HepG2 (cell line): ENCODE measurements around the gene TRMT1. TPM values are rescaled to one million over a fixed set of nuclear protein-coding genes. Genes with fewer than 3 reads are reported as not detected.

Experiments
- ATF1 ChIP-seq: IDR thresholded peaks from 2 replicates; pipeline ENCODE4 v1.6.1; 2016; ENCODE audit warnings: mild to moderate bottlenecking, control low read depth
- GTF3A ChIP-seq: sonication (generic); formaldehyde crosslinking; conservative IDR thresholded peaks from 2 replicates; pipeline ENCODE4 v1.4.0; 2020; ENCODE audit warnings: mild to moderate bottlenecking, missing genetic modification reagents
- HHEX ChIP-seq: IDR thresholded peaks from 2 replicates; pipeline ENCODE4 v1.6.1; 2016; ENCODE audit warnings: control low read depth
- IKZF4 ChIP-seq: sonication (generic); formaldehyde crosslinking; IDR thresholded peaks from 2 replicates; pipeline ENCODE4 v1.5.1; 2020; ENCODE audit warnings: borderline replicate concordance, mild to moderate bottlenecking, low read depth, missing genetic modification reagents; ENCODE audit errors: not compliant biosample characterization
- MAFF ChIP-seq: IDR thresholded peaks from 2 replicates; pipeline ENCODE4 v1.6.1; 2011; ENCODE audit warnings: low read depth, low read length, improper control_type of control experiment
- NFKBIZ ChIP-seq: IDR thresholded peaks from 2 replicates; pipeline ENCODE4 v1.6.1; 2018; ENCODE audit warnings: missing genetic modification reagents, missing compliant biosample characterization
- NFYB ChIP-seq: sonication (generic); formaldehyde crosslinking; IDR thresholded peaks from 2 replicates; pipeline ENCODE4 v1.4.0; 2020; ENCODE audit warnings: missing genetic modification reagents
- PHF8 ChIP-seq: sonication (generic); formaldehyde crosslinking; IDR thresholded peaks from 2 replicates; pipeline ENCODE4 v1.5.0; 2020; ENCODE audit warnings: missing genetic modification reagents
- RFX3 ChIP-seq: IDR thresholded peaks from 2 replicates; pipeline ENCODE4 v1.6.1; 2016; ENCODE audit warnings: missing biosample characterization, missing genetic modification reagents
- RFX5 ChIP-seq: IDR thresholded peaks from 2 replicates; pipeline ENCODE4 v1.6.1; 2011; ENCODE audit warnings: low read depth, low read length, improper control_type of control experiment
- RXRA ChIP-seq: sonication (generic); formaldehyde crosslinking; IDR thresholded peaks from 2 replicates; pipeline ENCODE4 v1.5.1; 2020; ENCODE audit warnings: missing genetic modification reagents
- SIN3A ChIP-seq: IDR thresholded peaks from 2 replicates; pipeline ENCODE4 v1.6.1; 2011; ENCODE audit warnings: low read depth, mild to moderate bottlenecking, control low read depth, low read length, borderline replicate concordance
- SIX1 ChIP-seq: sonication (generic); formaldehyde crosslinking; IDR thresholded peaks from 2 replicates; pipeline ENCODE4 v1.4.0; 2020; ENCODE audit warnings: missing genetic modification reagents, borderline replicate concordance
- SRSF9 ChIP-seq: fragments of 200-400 bp; formaldehyde crosslinking; IDR thresholded peaks from 2 replicates; pipeline ENCODE4 v1.6.1; 2018; ENCODE audit warnings: borderline replicate concordance, mild to moderate bottlenecking, low read depth, low read length; ENCODE audit not compliant: insufficient read depth, poor library complexity, severe bottlenecking
- ZBTB42 ChIP-seq: sonication (generic); formaldehyde crosslinking; IDR thresholded peaks from 2 replicates; pipeline ENCODE4 v1.5.0; 2020; ENCODE audit warnings: mild to moderate bottlenecking, missing genetic modification reagents
- ZNF343 ChIP-seq: sonication (generic); formaldehyde crosslinking; IDR thresholded peaks from 2 replicates; pipeline ENCODE4 v1.4.0; 2020; ENCODE audit warnings: mild to moderate bottlenecking, missing genetic modification reagents
- ZNF383 ChIP-seq: sonication (generic); formaldehyde crosslinking; IDR thresholded peaks from 2 replicates; pipeline ENCODE4 v1.4.0; 2020; ENCODE audit warnings: missing genetic modification reagents, mild to moderate bottlenecking, borderline replicate concordance
- ZNF570 ChIP-seq: sonication (generic); formaldehyde crosslinking; IDR thresholded peaks from 2 replicates; pipeline ENCODE4 v1.4.0; 2020; ENCODE audit warnings: mild to moderate bottlenecking, missing genetic modification reagents, borderline replicate concordance
- ZNF605 ChIP-seq: sonication (generic); formaldehyde crosslinking; IDR thresholded peaks from 2 replicates; pipeline ENCODE4 v1.8.0; 2022; ENCODE audit warnings: mild to moderate bottlenecking, missing genetic modification reagents
- ZNF737 ChIP-seq: sonication (generic); formaldehyde crosslinking; IDR thresholded peaks from 2 replicates; pipeline ENCODE4 v1.5.0; 2020; ENCODE audit warnings: missing genetic modification reagents, mild to moderate bottlenecking, borderline replicate concordance
- ZNF788 ChIP-seq: sonication (generic); formaldehyde crosslinking; IDR thresholded peaks from 2 replicates; pipeline ENCODE4 v1.5.0; 2020; ENCODE audit warnings: mild to moderate bottlenecking, missing genetic modification reagents, borderline replicate concordance
- ZSCAN22 ChIP-seq: sonication (generic); formaldehyde crosslinking; IDR thresholded peaks from 2 replicates; pipeline ENCODE4 v1.4.0; 2020; ENCODE audit warnings: mild to moderate bottlenecking, missing genetic modification reagents
- polyA plus RNA-seq, 8 experiments: library from polyadenylated mRNA; depleted of rRNA in 3 of 8; stranded (reverse) in 7 of 8; unstranded in 1 of 8; fragments of >200 nt; fragmentation: Illumina TruSeq in 4 of 8; extraction: Trizol in 4 of 8; gene quantifications; 2 replicates each; pipeline versions ENCODE4 v1.2.1 to v1.2.3, GENCODE V29; 2011 to 2016; ENCODE audit warnings: low read depth in 4 of 8, missing spikeins in 1 of 8, mixed read lengths in 1 of 8; ENCODE audit not compliant: insufficient read depth in 1 of 8
- total RNA-seq, 5 experiments: library from RNA; depleted of rRNA; stranded (reverse); fragments of >200 nt; fragmentation: Illumina TruSeq; extraction: Trizol; gene quantifications; 2 replicates each; pipeline ENCODE4 v1.2.3, GENCODE V29; 2016; ENCODE audit warnings: low read depth in 1 of 5
- TF ChIP-seq, protein P1 (sequence below): sonication (generic); formaldehyde crosslinking; IDR thresholded peaks from 2 replicates; pipeline ENCODE4 v1.4.0; 2020; ENCODE audit warnings: missing genetic modification reagents
- TF ChIP-seq, protein P2 (sequence below): sonication (generic); formaldehyde crosslinking; IDR thresholded peaks from 2 replicates; pipeline ENCODE4 v1.4.0; 2020; ENCODE audit warnings: low read depth, mild to moderate bottlenecking, missing genetic modification reagents
- TF ChIP-seq, protein P3 (sequence below): fragments of 450-650 bp; IDR thresholded peaks from 2 replicates; pipeline ENCODE4 v1.6.1; 2017; ENCODE audit warnings: mild to moderate bottlenecking

TRMT1 gene
- total and polyA plus RNA-seq, 2 of the 13 experiments (the other 11 are each of a cell fraction or from before 2014, with no cell fraction given) = 35.5 to 44.1 TPM

DNA sequence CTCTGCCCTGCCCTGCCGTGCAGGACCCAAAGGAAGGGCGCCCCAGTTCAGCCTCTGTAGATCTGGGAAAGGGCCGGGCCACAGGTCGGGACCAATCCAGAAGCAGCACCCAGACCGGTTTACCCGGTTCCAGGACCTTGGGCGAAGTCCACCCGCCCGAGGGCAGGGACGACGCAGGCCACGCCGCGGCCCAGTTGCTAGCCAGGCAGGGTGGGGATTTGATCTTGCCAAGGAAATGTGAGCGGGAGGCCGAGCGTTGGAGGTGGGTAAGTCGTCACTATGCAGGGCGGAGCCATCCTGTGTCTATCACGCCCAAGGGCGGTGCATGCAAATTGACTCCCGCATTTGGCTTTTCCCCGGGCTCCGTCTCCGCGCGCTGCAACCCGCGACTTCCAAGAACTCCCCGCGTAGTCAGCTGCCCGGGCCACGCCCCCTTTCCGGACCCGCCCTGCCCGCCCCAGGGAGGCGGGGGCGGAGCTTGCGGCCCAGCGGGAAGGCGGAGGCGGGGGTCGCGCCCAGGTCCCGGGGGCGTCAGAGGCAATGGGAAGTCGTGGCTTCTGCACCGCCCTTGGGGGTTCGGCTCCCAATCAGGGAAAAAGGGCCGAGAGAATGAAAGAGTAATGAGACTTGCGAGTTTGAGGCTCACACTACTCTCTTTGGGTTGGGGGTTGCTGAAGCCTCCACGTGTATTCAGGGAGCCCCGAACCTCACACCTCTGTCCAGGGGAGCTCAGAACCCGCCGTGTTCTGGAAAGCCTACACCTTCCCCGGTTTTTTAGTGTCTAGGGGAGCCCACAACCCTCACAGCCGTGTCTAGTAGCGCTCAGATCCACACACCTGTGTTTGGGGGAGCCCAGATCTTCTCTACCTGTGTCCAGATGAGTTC is 46.4 kb upstream of the TRMT1 start (continued):
- TF ChIP-seq, protein P1, sequence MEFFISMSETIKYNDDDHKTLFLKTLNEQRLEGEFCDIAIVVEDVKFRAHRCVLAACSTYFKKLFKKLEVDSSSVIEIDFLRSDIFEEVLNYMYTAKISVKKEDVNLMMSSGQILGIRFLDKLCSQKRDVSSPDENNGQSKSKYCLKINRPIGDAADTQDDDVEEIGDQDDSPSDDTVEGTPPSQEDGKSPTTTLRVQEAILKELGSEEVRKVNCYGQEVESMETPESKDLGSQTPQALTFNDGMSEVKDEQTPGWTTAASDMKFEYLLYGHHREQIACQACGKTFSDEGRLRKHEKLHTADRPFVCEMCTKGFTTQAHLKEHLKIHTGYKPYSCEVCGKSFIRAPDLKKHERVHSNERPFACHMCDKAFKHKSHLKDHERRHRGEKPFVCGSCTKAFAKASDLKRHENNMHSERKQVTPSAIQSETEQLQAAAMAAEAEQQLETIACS = no peak
- TF ChIP-seq RXRA = peak; percentile 92
- peak; percentile 33 for TF ChIP-seq IKZF4 (CRISPR knock-in tag)
- TF ChIP-seq ATF1 = no peak
- TF ChIP-seq MAFF = no peak; the same call in 1 of the 2 replicates
- TF ChIP-seq SIX1 (CRISPR knock-in tag) = peak; percentile 48; the same call in 1 of the 2 replicates
- TF ChIP-seq NFKBIZ (CRISPR knock-in tag) = no peak
- no peak; the same call in 1 of the 2 replicates for TF ChIP-seq SIN3A
- no peak for TF ChIP-seq HHEX
- TF ChIP-seq ZNF737 (CRISPR knock-in tag) = no peak
- TF ChIP-seq ZNF383 (CRISPR knock-in tag) = no peak
- TF ChIP-seq, protein P2, sequence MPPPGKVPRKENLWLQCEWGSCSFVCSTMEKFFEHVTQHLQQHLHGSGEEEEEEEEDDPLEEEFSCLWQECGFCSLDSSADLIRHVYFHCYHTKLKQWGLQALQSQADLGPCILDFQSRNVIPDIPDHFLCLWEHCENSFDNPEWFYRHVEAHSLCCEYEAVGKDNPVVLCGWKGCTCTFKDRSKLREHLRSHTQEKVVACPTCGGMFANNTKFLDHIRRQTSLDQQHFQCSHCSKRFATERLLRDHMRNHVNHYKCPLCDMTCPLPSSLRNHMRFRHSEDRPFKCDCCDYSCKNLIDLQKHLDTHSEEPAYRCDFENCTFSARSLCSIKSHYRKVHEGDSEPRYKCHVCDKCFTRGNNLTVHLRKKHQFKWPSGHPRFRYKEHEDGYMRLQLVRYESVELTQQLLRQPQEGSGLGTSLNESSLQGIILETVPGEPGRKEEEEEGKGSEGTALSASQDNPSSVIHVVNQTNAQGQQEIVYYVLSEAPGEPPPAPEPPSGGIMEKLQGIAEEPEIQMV (CRISPR knock-in tag) = peak; percentile 59; the same call in 1 of the 2 replicates
- peak; percentile 93; the same call in 1 of the 2 replicates for TF ChIP-seq ZNF788 (CRISPR knock-in tag)
- TF ChIP-seq ZNF570 (CRISPR knock-in tag) = no peak
- TF ChIP-seq GTF3A (CRISPR knock-in tag) = no peak; the same call in 1 of the 2 replicates
- 0 out of 2 replicates have a peak, but pooled peaks have one; percentile 27 for TF ChIP-seq ZNF343 (CRISPR knock-in tag)
- peak; percentile 30; the same call in 1 of the 2 replicates for TF ChIP-seq RFX3
- TF ChIP-seq SRSF9 = no peak
- TF ChIP-seq RFX5 = no peak
- TF ChIP-seq ZBTB42 (CRISPR knock-in tag) = no peak
- peak; percentile 69 for TF ChIP-seq PHF8 (CRISPR knock-in tag)
- TF ChIP-seq, protein P3, sequence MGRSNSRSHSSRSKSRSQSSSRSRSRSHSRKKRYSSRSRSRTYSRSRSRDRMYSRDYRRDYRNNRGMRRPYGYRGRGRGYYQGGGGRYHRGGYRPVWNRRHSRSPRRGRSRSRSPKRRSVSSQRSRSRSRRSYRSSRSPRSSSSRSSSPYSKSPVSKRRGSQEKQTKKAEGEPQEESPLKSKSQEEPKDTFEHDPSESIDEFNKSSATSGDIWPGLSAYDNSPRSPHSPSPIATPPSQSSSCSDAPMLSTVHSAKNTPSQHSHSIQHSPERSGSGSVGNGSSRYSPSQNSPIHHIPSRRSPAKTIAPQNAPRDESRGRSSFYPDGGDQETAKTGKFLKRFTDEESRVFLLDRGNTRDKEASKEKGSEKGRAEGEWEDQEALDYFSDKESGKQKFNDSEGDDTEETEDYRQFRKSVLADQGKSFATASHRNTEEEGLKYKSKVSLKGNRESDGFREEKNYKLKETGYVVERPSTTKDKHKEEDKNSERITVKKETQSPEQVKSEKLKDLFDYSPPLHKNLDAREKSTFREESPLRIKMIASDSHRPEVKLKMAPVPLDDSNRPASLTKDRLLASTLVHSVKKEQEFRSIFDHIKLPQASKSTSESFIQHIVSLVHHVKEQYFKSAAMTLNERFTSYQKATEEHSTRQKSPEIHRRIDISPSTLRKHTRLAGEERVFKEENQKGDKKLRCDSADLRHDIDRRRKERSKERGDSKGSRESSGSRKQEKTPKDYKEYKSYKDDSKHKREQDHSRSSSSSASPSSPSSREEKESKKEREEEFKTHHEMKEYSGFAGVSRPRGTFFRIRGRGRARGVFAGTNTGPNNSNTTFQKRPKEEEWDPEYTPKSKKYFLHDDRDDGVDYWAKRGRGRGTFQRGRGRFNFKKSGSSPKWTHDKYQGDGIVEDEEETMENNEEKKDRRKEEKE = no peak
- no peak for TF ChIP-seq ZSCAN22 (CRISPR knock-in tag)
- peak; percentile 65 for TF ChIP-seq NFYB (CRISPR knock-in tag)
- peak; percentile 92 for TF ChIP-seq ZNF605
